ENCODE measurements around the gene EGFLAM. TPM values are rescaled to one million over a fixed set of nuclear protein-coding genes. Genes with fewer than 3 reads are reported as not detected.

The EGFLAM gene
- total and polyA plus RNA-seq, 9 of the 15 experiments (the other 6 are each of a cell fraction or from before 2014, with no cell fraction given) = 0.09 to 2.5 (median 1.0) TPM

DNA sequence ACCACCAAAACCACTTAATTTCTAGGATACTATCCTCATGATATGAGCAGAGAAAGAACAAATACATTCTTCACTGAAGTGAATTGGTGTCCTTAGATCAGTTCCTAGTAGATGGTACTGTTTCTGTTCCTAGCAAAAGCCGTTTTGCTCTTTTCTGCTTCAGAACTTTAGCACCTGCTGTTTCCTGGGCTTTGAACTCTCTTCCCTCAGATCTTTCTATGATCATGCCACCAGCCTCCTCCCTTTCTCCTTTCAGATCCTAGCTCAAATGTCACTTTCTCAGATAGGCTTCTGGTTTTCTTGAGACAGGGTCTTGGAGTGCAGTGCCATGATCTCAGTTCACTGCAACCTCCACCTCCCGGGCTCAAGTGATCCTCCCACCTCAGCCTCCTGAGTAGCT, 118.0 kb downstream of the EGFLAM start:
- H3K27me3 ChIP-seq (ENCODE audit: control insufficient read depth in 2 of 2, insufficient read depth in 2 of 2, low read length in 2 of 2) = no peaks in the 10 kb centered on the region
- BruUV-seq (replicated peaks) = no TSS peak
- 43% methylated on average over 2 of the region's 2 CpGs for WGBS (ENCODE audit: insufficient coverage, low coverage, missing lambda C conversion rate)

More for the DNA sequence above, 118.0 kb downstream of the EGFLAM start:
- no peak overlapping the region for H3K27ac ChIP-seq (ENCODE audit: extremely low read depth, low read depth, low read length)
- ChIA-PET CTCF (ENCODE audit: low intra/inter-chr PET ratio) (no interaction called here), POLR2A (no interaction called here)
- peaks cover 10 to 24% of the 10 kb centered on the region in 2 experiments for H3K4me1 ChIP-seq (replicated peaks in 1 of 2; ENCODE audit: control insufficient read depth in 2 of 2, insufficient read depth in 2 of 2, low read length in 2 of 2)
- ATAC-seq (no peak), FAIRE-seq (no peak), DNase-seq (ENCODE audit: extremely low read depth in 1 of 4, low spot score in 3 of 4) (no peak)
- H3K9me3 ChIP-seq (replicated peaks; ENCODE audit: control insufficient read depth, insufficient read depth, low read depth, low read length) = no peaks in the 10 kb centered on the region
- no peak overlapping the region; the same call in 1 of the 2 replicates for H2AFZ ChIP-seq (ENCODE audit: low read depth, low read length)
- no peaks in the 10 kb centered on the region for H4K20me1 ChIP-seq (replicated peaks; ENCODE audit: control insufficient read depth, insufficient read depth, low read length)
- no peak for TF ChIP-seq FOXK2 (conservative IDR thresholded peaks at IDR 0.05 in 1 of 2, IDR thresholded peaks at IDR 0.05 in 1 of 2; ENCODE audit: low read depth in 2 of 2)
- TF ChIP-seq SMC3 (conservative IDR thresholded peaks at IDR 0.05; ENCODE audit: insufficient read depth, low read depth, low read length) = no peak
- no peak for TF ChIP-seq REST (IDR thresholded peaks at IDR 0.05; ENCODE audit: borderline replicate concordance)
- TF ChIP-seq REST (CRISPR knock-in tag; IDR thresholded peaks at IDR 0.05; ENCODE audit: low read depth) = no peak
- no peak for TF ChIP-seq ETV1 (tag; conservative IDR thresholded peaks at IDR 0.05; ENCODE audit: low read depth)
- no peak for TF ChIP-seq CHD1 (IDR thresholded peaks at IDR 0.05; ENCODE audit: low read length)
- no peaks in the 10 kb centered on the region for H3K36me3 ChIP-seq (ENCODE audit: control insufficient read depth, insufficient read depth, low read length)
- no peak overlapping the region for H3K4me3 ChIP-seq
- H3K4me2 ChIP-seq (ENCODE audit: insufficient read depth, low read length) = no peak overlapping the region
- no peaks in the 10 kb centered on the region for H3K9me1 ChIP-seq (ENCODE audit: control insufficient read depth, insufficient read depth, low read length)
- H3K79me2 ChIP-seq (ENCODE audit: control insufficient read depth, insufficient read depth, low read length) = no peaks in the 10 kb centered on the region
- intact Hi-C loops (cut with micrococcal nuclease) = no loop called here
- no peak overlapping the region for H3K9ac ChIP-seq (ENCODE audit: insufficient read depth in 1 of 2, low read depth in 2 of 2, low read length in 2 of 2)
- in situ Hi-C loops (cut with MboI) = no loop called here

All from K562 (cell line).